RWPE1 (cell line): ENCODE data around the gene DOCK7.
"Not testable (repeated sequence)": the region's sequence is repeated elsewhere in the genome, so short reads cannot be mapped to it uniquely, and the experiment has no call there.

ENCODE experiments used
- CTCF ChIA-PET: fragments of 350-600 bp; sonication (Branson Sonifier 250); formaldehyde crosslinking; extraction: SDS; loops from one replicate; lab custom pipeline; 2021; lab: Yijun Ruan, JAX
- POLR2A ChIA-PET: fragments of 400-600 bp; formaldehyde crosslinking; extraction: SDS; loops from one replicate; lab custom pipeline; 2020; ENCODE audit warnings: antibody characterized with exemption; ENCODE audit not compliant: low non-redundant PET; lab: Yijun Ruan, JAX
- DNase-seq: peaks from one replicate; pipeline ENCODE4 v3.0.0; 2012; ENCODE audit warnings: low spot score
- H3K27ac ChIP-seq: fragments of 450-650 bp; 2 replicates; pipeline ENCODE4 v1.5.1; 2017
- TF ChIP-seq, protein P1 (sequence below): fragments of 450-650 bp; conservative IDR thresholded peaks from 2 replicates; pipeline ENCODE4 v1.5.1; 2017; ENCODE audit warnings: low read depth, mild to moderate bottlenecking

DOCK7 gene

DNA sequence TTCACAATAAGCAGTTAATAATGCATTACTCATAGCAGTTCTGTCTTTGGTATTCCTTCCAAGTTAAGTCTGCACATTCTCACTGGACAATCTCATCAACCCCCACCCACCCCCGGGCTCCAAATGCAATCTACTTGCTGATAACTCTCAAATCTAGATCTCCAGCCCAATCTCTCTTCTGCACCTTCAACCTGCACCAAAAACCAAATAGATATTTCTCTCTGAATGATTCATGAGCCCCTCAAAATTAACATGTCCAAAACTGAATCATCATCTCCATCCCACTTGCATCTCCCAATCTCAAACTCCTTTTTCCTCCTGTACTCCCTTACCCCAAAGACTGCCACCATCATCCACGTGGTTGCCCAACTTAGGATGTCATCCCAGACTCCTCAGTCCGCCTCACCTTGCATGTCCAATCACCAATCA, 2.7 kb downstream of the DOCK7 start:
- no peak overlapping the region for H3K27ac ChIP-seq
- CTCF ChIA-PET = no interaction called here
- TF ChIP-seq, protein P1, sequence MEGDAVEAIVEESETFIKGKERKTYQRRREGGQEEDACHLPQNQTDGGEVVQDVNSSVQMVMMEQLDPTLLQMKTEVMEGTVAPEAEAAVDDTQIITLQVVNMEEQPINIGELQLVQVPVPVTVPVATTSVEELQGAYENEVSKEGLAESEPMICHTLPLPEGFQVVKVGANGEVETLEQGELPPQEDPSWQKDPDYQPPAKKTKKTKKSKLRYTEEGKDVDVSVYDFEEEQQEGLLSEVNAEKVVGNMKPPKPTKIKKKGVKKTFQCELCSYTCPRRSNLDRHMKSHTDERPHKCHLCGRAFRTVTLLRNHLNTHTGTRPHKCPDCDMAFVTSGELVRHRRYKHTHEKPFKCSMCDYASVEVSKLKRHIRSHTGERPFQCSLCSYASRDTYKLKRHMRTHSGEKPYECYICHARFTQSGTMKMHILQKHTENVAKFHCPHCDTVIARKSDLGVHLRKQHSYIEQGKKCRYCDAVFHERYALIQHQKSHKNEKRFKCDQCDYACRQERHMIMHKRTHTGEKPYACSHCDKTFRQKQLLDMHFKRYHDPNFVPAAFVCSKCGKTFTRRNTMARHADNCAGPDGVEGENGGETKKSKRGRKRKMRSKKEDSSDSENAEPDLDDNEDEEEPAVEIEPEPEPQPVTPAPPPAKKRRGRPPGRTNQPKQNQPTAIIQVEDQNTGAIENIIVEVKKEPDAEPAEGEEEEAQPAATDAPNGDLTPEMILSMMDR = no peak
- POLR2A ChIA-PET = no interaction called here
- peak; percentile 23 for DNase-seq

DNA sequence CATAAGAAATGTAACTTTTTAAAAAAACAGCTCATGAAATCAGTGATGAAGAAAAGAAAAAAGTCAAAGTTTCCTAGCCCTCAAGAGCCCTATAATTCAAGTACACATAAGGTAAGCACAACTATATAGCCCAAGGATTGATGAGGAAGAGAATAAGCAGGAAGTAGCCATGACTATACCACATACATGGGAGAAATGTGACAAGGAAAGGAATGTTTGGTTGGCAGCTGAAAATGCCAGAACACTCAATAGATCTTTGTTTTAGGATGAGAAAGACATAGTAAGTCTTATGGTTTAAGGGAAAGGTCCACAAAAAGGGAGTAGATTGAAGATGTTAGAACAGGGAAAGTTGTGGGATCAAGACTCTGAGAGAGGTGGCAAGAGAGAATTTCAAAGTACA, 5.7 kb downstream of the DOCK7 start:
- ChIA-PET CTCF (no interaction called here), POLR2A (no interaction called here)
- TF ChIP-seq, protein P1 = no peak
- no peak for DNase-seq
- H3K27ac ChIP-seq = no peak overlapping the region

DNA sequence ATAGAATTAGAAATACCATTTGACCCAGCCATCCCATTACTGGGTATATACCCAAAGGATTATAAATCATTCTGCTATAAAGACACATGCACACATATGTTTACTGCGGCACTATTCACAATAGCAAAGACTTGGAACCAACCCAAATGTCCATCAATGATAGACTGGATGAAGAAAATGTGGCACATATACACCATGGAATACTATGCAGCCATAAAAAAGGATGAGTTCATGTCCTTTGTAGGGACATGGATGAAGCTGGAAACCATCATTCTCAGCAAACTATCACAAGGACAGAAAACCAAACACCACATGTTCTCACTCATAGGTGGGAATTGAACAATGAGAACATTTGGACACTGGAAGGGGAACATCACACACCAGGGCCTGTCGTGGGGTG, 7.2 kb downstream of the DOCK7 start:
- H3K27ac ChIP-seq, DNase-seq, POLR2A ChIA-PET, CTCF ChIA-PET: not testable (repeated sequence)

DNA sequence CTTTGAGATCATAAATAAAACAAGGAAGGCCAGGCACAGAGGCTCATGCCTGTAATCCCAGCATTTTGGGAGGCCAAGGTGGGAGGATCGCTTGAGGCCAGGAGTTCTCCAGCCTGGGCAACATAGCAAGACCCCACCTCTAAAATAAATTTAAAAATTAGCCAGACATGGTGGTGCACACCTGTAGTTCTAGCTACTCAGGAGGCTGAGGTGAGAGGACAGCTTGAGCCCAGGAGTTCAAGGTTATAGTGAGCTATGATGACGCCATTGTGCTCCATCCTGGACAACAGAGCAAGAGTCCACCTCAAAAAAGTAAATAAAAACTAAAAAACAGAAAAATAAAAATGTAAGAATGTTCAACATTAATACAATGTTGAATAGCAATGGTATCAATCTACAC, 10.4 kb downstream of the DOCK7 start:
- H3K27ac ChIP-seq, POLR2A ChIA-PET, DNase-seq: not testable (repeated sequence)
- CTCF ChIA-PET = interaction anchor here (0.7 kb wide), 1 partner anchor 1267 kb away, joined by 4 read pairs; no protein-coding TSS in a partner anchor

DNA sequence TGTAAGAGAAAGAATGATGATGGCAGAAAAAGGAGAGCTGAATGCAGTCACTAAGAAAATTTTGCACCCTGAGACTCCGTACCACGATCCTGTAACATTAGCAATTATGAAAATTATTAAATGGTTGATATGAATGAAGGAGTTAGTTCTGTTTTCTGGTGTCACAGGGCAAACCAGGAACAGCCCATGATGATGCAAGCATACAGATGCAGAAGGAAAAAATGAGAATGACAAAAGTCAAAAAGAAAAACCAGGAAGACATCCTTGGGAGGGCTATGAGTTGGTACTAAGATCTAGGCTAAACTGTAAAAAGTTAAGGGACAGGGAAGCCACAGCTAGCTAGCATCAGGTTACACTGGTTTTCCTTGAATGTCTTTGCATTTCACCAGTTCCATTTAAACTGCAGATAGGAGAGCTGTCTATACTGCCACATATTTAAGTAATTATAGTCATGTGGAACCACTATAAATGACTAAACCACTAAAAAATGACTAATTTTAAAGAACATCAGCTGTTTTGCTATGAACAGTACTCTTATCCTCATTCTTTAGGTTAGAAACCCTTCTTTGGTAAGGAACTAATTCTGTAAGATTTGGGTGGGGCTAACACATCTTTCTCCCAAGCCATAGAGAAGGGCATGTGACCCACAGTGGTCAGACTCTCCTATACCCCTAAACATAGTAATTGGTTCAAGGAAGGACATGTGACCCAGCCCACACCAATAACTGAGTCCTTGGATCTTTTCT, 11.4 kb downstream of the DOCK7 start:
- TF ChIP-seq, protein P1 = no peak
- H3K27ac ChIP-seq = no peak overlapping the region
- DNase-seq = no peak
- ChIA-PET POLR2A (no interaction called here), CTCF (no interaction called here)

DNA sequence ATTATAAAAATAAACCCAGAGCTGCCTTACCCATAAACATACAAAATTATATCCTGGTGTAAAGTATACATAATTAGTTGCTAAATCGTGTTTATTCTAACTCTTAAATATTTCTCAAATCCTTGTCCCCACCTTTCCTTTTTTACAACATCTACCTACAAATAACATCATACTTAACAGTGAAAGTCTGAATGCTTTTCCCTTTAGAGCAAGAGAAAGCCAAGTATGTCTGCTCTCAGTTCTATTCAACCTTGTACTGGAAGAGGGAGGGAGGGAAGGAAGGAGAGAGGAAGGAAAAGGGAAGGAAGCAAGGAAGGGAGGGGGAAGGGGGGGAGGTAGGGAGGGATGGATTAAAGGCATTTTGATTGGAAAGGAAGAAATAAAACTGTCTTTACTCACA, 14.6 kb downstream of the DOCK7 start:
- no peak for DNase-seq
- H3K27ac ChIP-seq = no peak overlapping the region
- TF ChIP-seq, protein P1 = no peak
- ChIA-PET POLR2A (no interaction called here), CTCF (no interaction called here)

DNA sequence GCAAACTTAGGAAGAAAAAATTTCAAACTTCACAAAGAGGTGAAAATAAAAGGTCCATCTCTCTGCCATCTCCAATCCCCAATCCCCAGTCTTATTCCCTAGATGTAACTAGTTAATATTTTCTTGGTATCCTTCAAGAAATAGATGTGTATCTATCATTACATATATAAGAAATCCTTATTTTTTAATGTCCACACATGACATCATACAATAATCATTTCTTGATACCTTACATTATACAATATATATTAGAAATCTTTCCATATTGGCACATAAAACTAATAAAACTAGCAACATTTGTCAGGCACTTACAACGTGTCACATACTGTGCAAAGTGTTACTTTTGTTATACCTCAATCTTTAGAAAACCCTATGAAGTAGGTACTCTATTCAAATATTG, 16.2 kb downstream of the DOCK7 start:
- ChIA-PET POLR2A (no interaction called here), CTCF (no interaction called here)
- TF ChIP-seq, protein P1 = no peak
- no peak for DNase-seq
- no peak overlapping the region for H3K27ac ChIP-seq
